Activated T-helper 17 cell treated with anti-CD3 and anti-CD28 coated beads, Interleukin-2, amount 50 U/mL, for 72 hours (primary cell): ENCODE data around the gene THSD8. TPM values are rescaled to one million over a fixed set of nuclear protein-coding genes. Genes with fewer than 3 reads are reported as not detected.
"Not testable (repeated sequence)": the region's sequence is repeated elsewhere in the genome, so short reads cannot be mapped to it uniquely, and the experiment has no call there.

Experiments
- ATAC-seq: fragments of 150-1000 bp; cut with Tn5 transposase; replicated peaks from 2 replicates; pipeline ENCODE4 v1.10.0; 2021; ENCODE audit warnings: mild to moderate bottlenecking, moderate library complexity
- H3K27ac Mint-ChIP-seq: one replicate; pipeline ENCODE4 v1.8.0; 2022; ENCODE audit warnings: mixed read lengths
- H3K27me3 Mint-ChIP-seq: one replicate; pipeline ENCODE4 v1.8.0; 2022; ENCODE audit warnings: mixed read lengths
- H3K36me3 Mint-ChIP-seq: one replicate; pipeline ENCODE4 v1.8.0; 2022; ENCODE audit warnings: low read depth, mild to moderate bottlenecking, mixed read lengths
- H3K4me1 Mint-ChIP-seq: one replicate; pipeline ENCODE4 v1.8.0; 2022; ENCODE audit warnings: mixed read lengths
- H3K4me3 Mint-ChIP-seq: one replicate; pipeline ENCODE4 v1.8.0; 2022; ENCODE audit warnings: mild to moderate bottlenecking, mixed read lengths
- H3K9me3 Mint-ChIP-seq: one replicate; pipeline ENCODE4 v1.8.0; 2022; ENCODE audit warnings: mixed read lengths
- total RNA-seq, 2 donors: library from RNA; stranded (reverse); gene quantifications; one replicate each; pipeline ENCODE4 v1.2.3, GENCODE V29; 2022

The THSD8 gene
- total RNA-seq, 2 donors from 2014 or later: 25.5 to 32.7 TPM

DNA sequence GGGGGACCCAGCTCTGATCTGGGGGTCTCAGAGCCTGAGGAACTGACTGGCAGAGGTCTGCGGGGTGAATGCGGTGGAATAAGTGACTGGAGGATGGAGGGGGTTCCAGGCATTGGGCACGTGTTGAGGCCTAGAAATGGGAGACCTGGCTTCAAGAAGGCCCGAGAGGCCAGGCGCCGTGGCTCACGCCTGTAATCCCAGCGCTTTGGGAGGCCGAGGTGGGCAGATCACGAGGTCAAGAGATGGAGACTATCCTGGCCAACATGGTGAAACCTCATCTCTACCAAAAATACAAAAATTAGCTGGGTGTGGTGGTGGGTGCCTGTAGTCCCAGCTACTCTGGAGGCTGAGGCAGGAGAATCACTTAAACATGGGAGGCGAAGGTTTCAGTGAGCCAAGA is 15.9 kb downstream of the THSD8 start:
- peaks cover 27% of the 10 kb centered on the region for H3K36me3 Mint-ChIP-seq
- H3K27me3 Mint-ChIP-seq, H3K4me3 Mint-ChIP-seq, ATAC-seq, H3K4me1 Mint-ChIP-seq, H3K9me3 Mint-ChIP-seq, H3K27ac Mint-ChIP-seq: not testable (repeated sequence)

DNA sequence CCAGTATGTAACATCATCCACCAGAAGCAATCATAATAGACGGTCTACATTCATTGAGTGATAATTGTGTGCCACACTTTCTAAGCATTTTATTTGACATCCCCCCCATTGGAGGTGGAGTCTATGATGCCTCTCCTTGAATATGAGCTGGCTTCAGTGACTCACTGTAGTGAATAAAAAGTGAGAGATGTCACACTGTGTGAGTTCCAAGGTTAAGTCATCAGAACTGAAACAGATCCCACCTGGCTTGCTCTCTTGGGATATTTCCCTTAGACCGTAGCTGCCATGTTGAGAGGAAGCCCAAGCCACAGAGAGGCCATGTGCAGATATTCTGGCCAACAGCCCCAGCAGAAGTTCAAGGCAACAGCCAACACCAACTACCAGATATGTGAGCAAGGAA is 19.9 kb downstream of the THSD8 start:
- Mint-ChIP-seq H3K27me3 (peaks cover 18% of the 10 kb centered on the region), H3K36me3 (no peaks in the 10 kb centered on the region), H3K27ac (no peak overlapping the region), H3K4me1 (peaks cover 4% of the 10 kb centered on the region), H3K9me3 (peaks cover 4% of the 10 kb centered on the region), H3K4me3 (no peak overlapping the region)
- ATAC-seq: peak; percentile 54

DNA sequence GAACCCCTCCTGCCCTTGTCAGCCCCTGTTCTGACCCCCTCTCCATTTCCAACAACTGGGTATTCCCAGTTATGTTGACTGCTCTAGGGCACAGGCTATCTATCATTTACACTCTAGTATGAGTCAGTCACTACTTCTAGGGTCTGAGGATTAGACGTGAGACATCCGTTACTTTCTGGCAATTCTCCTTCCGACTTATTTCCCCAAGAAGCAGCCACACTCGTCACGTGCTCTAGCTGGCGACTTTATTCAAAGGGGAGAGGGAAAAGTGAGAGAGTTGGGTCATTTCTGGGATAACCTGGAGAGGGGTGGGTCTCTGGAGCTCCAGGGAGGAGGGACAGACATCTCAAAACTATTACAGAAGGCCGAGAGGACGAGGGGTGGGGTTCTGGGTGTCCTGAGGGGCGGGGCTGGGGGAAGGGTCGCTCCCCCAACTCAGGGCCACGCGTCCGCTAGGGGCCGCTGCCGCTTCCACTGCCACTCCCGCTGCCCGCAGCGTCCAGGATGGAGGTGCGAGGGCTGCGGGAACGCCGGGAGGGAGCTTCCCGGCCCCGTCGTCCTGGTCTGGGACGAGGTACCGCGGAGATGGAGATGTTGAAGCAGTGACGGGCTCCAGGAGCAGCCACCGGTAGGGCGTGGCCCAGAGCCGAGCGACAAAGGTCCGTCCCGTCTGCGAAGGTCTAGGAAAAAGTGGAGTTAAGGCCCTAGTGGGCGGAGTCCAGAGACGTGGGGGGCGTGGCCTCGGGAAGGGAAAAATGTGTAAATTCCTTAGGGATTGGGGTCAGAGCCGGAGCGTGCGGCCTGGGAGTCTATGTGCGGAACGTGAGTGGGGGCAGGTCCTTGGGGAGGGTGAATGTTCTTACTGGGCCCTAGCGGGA is 23.6 kb downstream of the THSD8 start:
- no peak overlapping the region for H3K27ac Mint-ChIP-seq
- H3K4me1 Mint-ChIP-seq: peaks cover 4% of the 10 kb centered on the region
- peak overlapping the region; percentile 36 for H3K4me3 Mint-ChIP-seq
- H3K36me3 Mint-ChIP-seq: no peaks in the 10 kb centered on the region
- H3K9me3 Mint-ChIP-seq: peaks cover 4% of the 10 kb centered on the region
- H3K27me3 Mint-ChIP-seq: peaks cover 38% of the 10 kb centered on the region
- peak; percentile 72 for ATAC-seq

DNA sequence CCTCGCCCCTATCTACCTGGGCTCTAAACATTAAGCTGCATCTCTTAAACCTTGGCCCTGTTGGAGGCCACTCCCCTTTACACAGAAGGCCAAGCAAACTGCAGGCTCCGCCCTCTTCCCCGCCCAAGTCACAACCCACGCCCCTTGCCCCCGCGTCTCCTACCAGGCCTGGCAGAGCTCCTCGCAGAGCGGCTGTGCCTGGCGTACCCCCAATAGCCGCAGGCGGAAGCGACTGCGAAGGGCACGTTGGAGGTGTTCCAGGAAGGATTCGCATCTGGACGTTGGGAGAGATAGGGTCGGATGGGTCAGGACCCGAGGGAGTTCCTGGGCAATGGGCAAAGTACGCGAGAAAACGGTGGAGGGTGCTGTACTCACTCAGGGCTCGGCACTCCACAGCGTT is 26.6 kb downstream of the THSD8 start:
- Mint-ChIP-seq H3K36me3 (no peaks in the 10 kb centered on the region), H3K4me3 (no peak overlapping the region), H3K27me3 (peaks cover 55% of the 10 kb centered on the region), H3K4me1 (peaks cover 5% of the 10 kb centered on the region), H3K27ac (no peak overlapping the region), H3K9me3 (no peaks in the 10 kb centered on the region)
- ATAC-seq: peak; percentile 54

DNA sequence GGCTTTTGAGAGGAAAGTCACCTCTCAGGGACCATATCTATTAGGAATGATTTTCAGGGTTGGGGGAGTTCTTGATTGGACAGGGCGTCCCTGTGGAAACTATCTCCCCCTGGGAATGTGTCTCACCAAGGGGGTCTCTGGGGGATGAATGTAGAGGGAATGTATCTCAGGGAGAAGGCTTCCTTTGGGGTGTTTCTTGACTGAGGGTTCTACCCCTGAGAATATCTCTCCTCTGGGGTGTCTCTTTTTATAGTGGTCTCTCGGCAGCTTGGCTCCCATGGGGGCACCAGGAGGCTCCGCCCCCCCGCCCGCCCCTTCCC is 31.5 kb downstream of the THSD8 start:
- ATAC-seq: no peak
- H3K4me3 Mint-ChIP-seq: peak overlapping the region; percentile 49
- H3K27ac Mint-ChIP-seq: no peak overlapping the region

DNA sequence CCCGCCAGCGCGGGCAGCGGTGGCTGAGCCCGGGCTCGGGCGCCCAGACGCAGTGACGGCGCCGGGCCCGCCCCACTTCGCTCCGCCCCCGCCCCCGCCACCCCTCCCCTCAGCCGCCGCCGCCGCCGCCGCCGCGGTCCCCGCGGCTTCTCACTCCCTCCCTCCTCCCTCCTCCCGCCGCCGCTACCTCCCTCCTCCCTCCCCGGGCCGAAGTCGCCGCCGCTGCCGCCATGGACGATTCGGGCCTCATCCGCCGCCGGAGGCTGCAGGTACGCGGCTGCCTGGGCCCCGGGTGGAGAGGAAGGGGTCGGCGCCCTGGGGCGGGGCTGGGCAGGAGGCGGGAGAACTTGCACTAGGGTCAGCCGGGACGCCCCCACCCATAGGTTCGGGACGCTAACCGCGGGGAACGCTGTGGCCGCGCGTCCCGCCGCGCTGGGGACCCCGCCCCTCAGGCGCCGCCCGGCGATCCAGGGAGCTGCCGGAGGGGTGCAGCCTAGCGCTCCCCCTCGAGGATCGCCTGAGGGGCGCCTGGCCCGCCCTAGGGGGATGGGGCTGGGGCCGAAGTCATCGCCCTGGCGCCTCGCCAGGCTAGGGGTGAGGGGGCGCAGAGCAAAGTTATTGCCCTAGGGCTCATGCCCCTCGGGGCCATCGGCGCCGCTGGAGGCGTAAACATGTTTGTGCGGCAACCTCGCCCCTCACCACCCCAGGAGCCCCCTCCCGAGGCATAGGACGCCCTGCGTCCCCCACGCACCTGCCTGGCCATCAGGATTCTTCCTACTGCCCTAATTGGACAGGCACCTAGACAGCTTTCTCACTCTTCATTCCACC is 32.1 kb downstream of the THSD8 start:
- Mint-ChIP-seq H3K27ac (no peak overlapping the region), H3K27me3 (peaks cover 50% of the 10 kb centered on the region), H3K36me3 (no peaks in the 10 kb centered on the region), H3K9me3 (no peaks in the 10 kb centered on the region), H3K4me3 (peak overlapping the region; percentile 51), H3K4me1 (peaks cover 14% of the 10 kb centered on the region)
- ATAC-seq: peak; percentile 24

More for the DNA sequence above, 31.5 kb downstream of the THSD8 start:
- H3K9me3 Mint-ChIP-seq: no peaks in the 10 kb centered on the region
- peaks cover 54% of the 10 kb centered on the region for H3K27me3 Mint-ChIP-seq
- H3K4me1 Mint-ChIP-seq: peaks cover 14% of the 10 kb centered on the region
- no peaks in the 10 kb centered on the region for H3K36me3 Mint-ChIP-seq

DNA sequence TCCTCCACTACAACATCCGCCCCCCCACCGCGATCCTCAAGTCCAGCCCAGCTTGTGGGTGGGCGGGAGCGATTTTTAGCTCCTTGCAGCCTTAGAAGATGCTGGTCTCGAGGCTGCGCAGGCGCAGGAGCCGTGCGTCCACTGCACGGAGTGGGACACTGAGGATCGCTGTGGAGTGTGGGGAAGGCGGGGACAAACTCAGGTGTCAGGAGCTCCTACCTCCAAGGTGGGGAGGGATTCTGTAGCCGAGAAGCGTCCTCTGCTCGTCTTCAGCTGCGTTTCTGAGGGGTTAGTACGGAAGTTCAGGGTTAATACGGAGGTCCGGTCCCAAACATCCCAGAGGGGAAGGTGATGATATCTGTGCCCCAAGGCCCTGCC is 32.7 kb downstream of the THSD8 start, which contains the start of gene RTBDN:
TSS of gene RTBDN (minus strand) at position 14 of the 378 bp plus-strand sequence. CDS start 4,600 bp downstream, outside the sequence.
- Mint-ChIP-seq H3K4me3 (peak within 1 kb of the TSS; percentile 51), H3K4me1 (peaks cover 20% of the 10 kb centered on the region), H3K27ac (no peak within 1 kb of the TSS), H3K36me3 (no peaks in the 10 kb centered on the region), H3K27me3 (peaks cover 53% of the 10 kb centered on the region), H3K9me3 (no peaks in the 10 kb centered on the region)
- no peak for ATAC-seq

DNA sequence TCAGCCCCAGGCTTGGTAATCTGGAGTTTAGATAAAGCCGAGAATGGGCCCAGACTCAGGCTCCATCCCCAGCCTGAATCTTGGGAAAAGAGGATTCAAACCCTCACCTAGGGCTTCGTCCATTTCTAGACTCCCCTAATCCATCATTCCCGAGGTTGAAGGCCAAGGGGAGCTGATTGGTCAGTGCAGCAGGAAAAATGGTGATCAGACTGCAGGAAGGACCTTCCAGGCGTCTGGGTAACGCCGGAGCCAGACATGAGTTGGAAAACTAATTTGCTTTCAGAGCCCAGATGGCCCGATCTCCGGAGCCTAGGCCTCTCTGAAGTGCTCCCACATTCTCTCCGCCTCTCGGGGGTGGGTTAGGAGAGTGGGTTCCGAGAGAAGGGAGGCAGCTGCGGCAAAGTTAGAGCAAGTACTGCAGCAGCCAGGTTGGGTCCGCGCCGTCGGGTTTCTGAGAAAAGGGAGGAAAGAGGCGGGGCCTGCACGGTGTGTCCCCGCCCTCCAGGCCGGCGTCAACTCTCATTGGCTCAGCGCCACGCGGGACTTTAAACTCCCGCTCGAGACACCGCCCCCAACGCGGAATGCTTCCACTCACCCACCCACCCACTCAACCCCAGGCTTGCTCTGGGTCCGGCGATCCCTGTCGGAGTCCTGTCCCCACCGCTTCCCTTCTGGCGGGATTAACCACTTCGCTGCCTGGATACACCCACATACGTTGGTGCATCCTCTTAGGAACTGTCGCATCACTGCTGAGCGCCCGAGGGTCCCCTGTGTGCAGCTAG is 33.3 kb downstream of the THSD8 start:
- H3K27me3 Mint-ChIP-seq: peaks cover 51% of the 10 kb centered on the region
- H3K4me3 Mint-ChIP-seq: peak overlapping the region; percentile 51
- H3K4me1 Mint-ChIP-seq: peaks cover 20% of the 10 kb centered on the region
- no peak for ATAC-seq
- H3K9me3 Mint-ChIP-seq: no peaks in the 10 kb centered on the region
- no peaks in the 10 kb centered on the region for H3K36me3 Mint-ChIP-seq
- H3K27ac Mint-ChIP-seq: no peak overlapping the region

DNA sequence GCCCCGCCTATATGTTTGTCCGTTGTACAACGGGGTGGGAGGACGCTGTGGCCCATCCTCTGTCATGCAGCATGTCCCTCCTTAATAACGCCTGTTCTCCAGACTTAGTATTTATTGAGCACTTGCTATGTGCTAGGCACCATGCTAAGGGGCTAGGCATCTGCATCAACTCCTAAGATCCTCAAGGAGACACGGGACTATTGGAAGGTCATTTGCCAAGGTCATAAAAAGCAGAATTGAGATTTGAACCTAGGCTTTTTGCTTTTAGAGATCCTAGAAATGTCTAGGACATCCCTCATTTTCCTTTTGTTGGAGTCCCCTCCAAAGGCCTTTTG is 34.6 kb downstream of the THSD8 start:
- H3K4me3 Mint-ChIP-seq: no peak overlapping the region
- peaks cover 20% of the 10 kb centered on the region for H3K4me1 Mint-ChIP-seq
- H3K9me3 Mint-ChIP-seq: no peaks in the 10 kb centered on the region

DNA sequence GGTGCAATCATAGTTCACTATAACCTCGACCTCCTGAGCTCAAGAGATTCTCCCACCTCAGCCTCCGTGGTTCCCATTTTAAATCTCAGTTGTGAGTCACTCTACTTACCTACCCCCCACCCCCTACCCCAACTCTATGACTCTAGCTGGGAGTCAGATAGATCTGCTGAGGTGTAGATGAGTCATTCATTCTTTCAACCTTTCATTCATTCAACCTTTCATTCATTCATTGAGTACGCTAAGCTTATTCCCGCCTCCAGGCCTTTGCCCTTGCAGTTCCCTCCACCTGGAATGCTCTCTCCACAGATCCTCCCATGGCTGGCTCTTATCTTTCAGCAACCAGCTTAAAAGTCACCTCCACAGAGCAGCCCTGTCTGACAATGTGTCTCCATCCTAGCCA is 35.4 kb downstream of the THSD8 start:
- H3K9me3 Mint-ChIP-seq: no peaks in the 10 kb centered on the region
- peaks cover 53% of the 10 kb centered on the region for H3K27me3 Mint-ChIP-seq
- H3K27ac Mint-ChIP-seq: no peak overlapping the region
- H3K4me1 Mint-ChIP-seq: peaks cover 25% of the 10 kb centered on the region
- H3K36me3 Mint-ChIP-seq: no peaks in the 10 kb centered on the region
- ATAC-seq: peak; percentile 54
- peak overlapping the region; percentile 58 for H3K4me3 Mint-ChIP-seq

More for the DNA sequence above, 34.6 kb downstream of the THSD8 start:
- Mint-ChIP-seq H3K36me3 (no peaks in the 10 kb centered on the region), H3K27me3 (peaks cover 53% of the 10 kb centered on the region), H3K27ac (no peak overlapping the region)
- no peak for ATAC-seq

DNA sequence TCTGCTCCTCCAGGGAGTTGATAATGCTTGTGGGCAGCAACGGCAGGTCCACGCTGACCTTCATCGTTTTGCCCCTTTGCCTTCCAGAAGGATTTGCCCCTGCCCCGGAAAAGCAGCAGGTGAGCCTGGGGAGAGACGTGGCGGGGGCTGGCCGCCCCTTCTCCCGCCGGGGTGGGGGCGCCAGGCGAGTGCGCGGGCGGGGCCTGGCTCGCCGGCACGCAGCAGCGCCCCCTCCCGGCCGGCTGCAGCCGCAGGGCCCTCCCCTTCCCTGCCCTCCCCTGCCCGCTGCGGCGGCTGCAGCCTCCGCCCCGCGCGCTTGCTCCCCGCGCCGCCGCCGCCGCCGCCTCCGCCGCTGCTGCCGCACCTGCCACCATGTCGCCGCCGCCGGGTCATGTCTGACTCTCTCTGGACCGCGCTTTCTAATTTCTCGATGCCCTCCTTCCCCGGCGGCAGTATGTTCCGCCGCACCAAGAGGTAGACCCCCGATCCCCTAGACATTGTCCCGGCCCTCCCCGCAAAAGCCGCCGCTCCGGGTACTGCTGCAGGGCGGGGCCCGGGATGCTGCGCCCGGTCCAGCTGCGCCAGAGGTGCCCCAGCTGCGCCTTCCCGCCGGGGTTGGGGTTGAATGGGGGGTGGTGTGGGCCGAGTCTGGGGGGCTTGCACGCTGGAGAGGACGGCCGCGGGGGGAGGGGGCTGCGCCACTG is 36.5 kb downstream of the THSD8 start, which contains the start of gene MAST1:
TSS of gene MAST1 (plus strand) at position 334 of the 704 bp plus-strand sequence. CDS start at position 392, 58 bp downstream.
- H3K27me3 Mint-ChIP-seq: peaks cover 51% of the 10 kb centered on the region
- no peak within 1 kb of the TSS for H3K27ac Mint-ChIP-seq
- no peaks in the 10 kb centered on the region for H3K9me3 Mint-ChIP-seq
- ATAC-seq: peak; percentile 71
- H3K4me3 Mint-ChIP-seq: peak within 1 kb of the TSS; percentile 58
- H3K36me3 Mint-ChIP-seq: no peaks in the 10 kb centered on the region
- peaks cover 20% of the 10 kb centered on the region for H3K4me1 Mint-ChIP-seq

DNA sequence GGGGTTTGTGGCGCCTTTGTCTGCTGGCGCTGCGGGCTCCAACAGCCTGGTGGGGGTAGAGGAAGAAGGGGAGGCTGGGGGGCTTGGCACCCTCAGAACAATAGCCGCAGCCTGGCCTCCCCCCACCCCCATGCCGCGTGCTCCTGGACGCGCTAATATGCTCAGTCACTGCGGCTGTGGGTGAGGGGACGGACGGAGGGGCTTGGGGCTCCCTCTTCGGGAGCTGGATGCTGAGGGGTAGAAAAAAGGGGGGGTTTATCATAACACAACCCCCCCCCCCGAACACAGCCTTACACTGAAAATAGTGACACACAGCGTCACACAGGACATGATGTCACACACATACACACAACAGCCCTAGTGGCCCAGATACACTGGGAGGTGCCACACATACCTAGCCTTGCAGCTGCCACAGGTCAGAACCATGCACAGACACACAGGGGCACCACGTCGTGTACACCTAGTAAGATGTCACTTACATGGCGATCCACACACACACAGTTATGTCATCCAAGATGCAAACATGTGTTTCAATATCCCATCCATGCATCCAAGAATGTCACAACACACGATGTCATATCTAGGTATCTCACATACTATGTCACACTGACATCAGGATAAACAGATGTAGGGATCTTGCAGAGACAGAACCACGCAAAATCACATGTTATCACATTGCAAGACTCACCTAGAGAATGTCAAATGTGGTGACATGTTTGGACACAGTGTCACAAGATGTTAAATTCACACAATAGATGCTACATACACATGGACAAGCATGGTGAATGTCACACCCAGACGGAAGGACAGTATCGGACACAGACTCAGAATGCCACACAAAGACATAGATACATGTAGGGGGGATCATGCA is 37.3 kb downstream of the THSD8 start:
- peak; percentile 62 for ATAC-seq
- Mint-ChIP-seq H3K27me3 (peaks cover 51% of the 10 kb centered on the region), H3K36me3 (no peaks in the 10 kb centered on the region), H3K27ac (no peak overlapping the region), H3K4me3 (peak overlapping the region; percentile 58), H3K4me1 (peaks cover 20% of the 10 kb centered on the region), H3K9me3 (no peaks in the 10 kb centered on the region)
